ENCODE measurements around the gene ANKRD13C.
"Not testable (repeated sequence)": the region's sequence is repeated elsewhere in the genome, so short reads cannot be mapped to it uniquely, and the experiment has no call there.

ANKRD13C gene

GRCh38 chr1:70354332-70355110 lies at the start of gene ANKRD13C:
Gene ANKRD13C, minus strand, starts transcription at chr1:70354722. Its CDS starts 314 bp downstream, at chr1:70354408.
- DNase-seq, result peak; percentile 77 to 85

- DNase-seq, result no peak
Measured at GRCh38 chr1:70403759-70404158, 49.2 kb upstream of the ANKRD13C start.

- no peak for DNase-seq
Measured at GRCh38 chr1:70401974-70402373, 47.5 kb upstream of the ANKRD13C start.

GRCh38 chr1:70400335-70400734 lies 45.8 kb upstream of the ANKRD13C start:
- DNase-seq, result no peak

GRCh38 chr1:70397013-70397412 lies 42.5 kb upstream of the ANKRD13C start:
- DNase-seq, result no peak

- no peak for DNase-seq
Measured at GRCh38 chr1:70396607-70397006, 42.1 kb upstream of the ANKRD13C start.

GRCh38 chr1:70392626-70393025 lies 38.1 kb upstream of the ANKRD13C start:
- no peak for DNase-seq

GRCh38 chr1:70387507-70387906 lies 33.0 kb upstream of the ANKRD13C start:
- no peak for DNase-seq

GRCh38 chr1:70386121-70386520 lies 31.6 kb upstream of the ANKRD13C start:
- no peak for DNase-seq

- DNase-seq, result no peak
Measured at GRCh38 chr1:70385477-70385876, 31.0 kb upstream of the ANKRD13C start.

- no peak for DNase-seq
Measured at GRCh38 chr1:70384542-70384941, 30.0 kb upstream of the ANKRD13C start.

- no peak for DNase-seq
Measured at GRCh38 chr1:70383483-70383882, 29.0 kb upstream of the ANKRD13C start.

GRCh38 chr1:70382682-70383081 lies 28.2 kb upstream of the ANKRD13C start:
- no peak for DNase-seq

GRCh38 chr1:70376196-70376595 lies 21.7 kb upstream of the ANKRD13C start:
- no peak for DNase-seq

- not testable (repeated sequence) for DNase-seq
Measured at GRCh38 chr1:70373580-70373979, 19.1 kb upstream of the ANKRD13C start.

GRCh38 chr1:70372426-70372825 lies 17.9 kb upstream of the ANKRD13C start:
- DNase-seq, result no peak

GRCh38 chr1:70371586-70371985 lies 17.1 kb upstream of the ANKRD13C start:
- DNase-seq, result not testable (repeated sequence)

- DNase-seq, result not testable (repeated sequence)
Measured at GRCh38 chr1:70367397-70367796, 12.9 kb upstream of the ANKRD13C start.

GRCh38 chr1:70366997-70367396 lies 12.5 kb upstream of the ANKRD13C start:
- DNase-seq, result not testable (repeated sequence)

- DNase-seq, result not testable (repeated sequence)
Measured at GRCh38 chr1:70366425-70366952, 12.0 kb upstream of the ANKRD13C start.

GRCh38 chr1:70364439-70364838 lies 9.9 kb upstream of the ANKRD13C start:
- DNase-seq, result no peak

- no peak for DNase-seq
Measured at GRCh38 chr1:70361727-70362398, 7.3 kb upstream of the ANKRD13C start.

GRCh38 chr1:70360321-70360720 lies 5.8 kb upstream of the ANKRD13C start:
- no peak for DNase-seq

GRCh38 chr1:70358921-70359564 lies 4.5 kb upstream of the ANKRD13C start:
- no peak for DNase-seq

Data from SW 1271 (cell line).